ENCODE measurements around the gene KRT13. TPM values are rescaled to one million over a fixed set of nuclear protein-coding genes. Genes with fewer than 3 reads are reported as not detected.

Gene KRT13
- total and polyA plus RNA-seq, 12 donors: 0.54 to 20.0 (median 3.5) TPM; not detected in 7

- Histone ChIP-seq H3K36me3 (replicated peaks in 1 of 2) (no peaks in the 10 kb centered on the region), H3K27me3 (peaks cover 20% of the 10 kb centered on the region), H3K4me3 (peak overlapping the region in 1 of 4 donors; percentile 25), H3K27ac (peak overlapping the region in 2 of 5 donors; percentile 45 to 82), H3K4me1 (replicated peaks in 1 of 2) (peaks cover 5 to 25% of the 10 kb centered on the region in 2 donors), H3K9me3 (replicated peaks in 1 of 3) (no peaks in the 10 kb centered on the region)
- peak in 1 of 7 donors; percentile 70 for DNase-seq
- WGBS, 4 donors: 13 to 23% (median 18%) methylated on average over 34 to 62 of the region's 62 CpGs
- intact Hi-C loops (cut with DNase I): no loop called here
- TF ChIP-seq CTCF (IDR thresholded peaks at IDR 0.05) (no peak), POLR2A (IDR thresholded peaks at IDR 0.05) (no peak)
These were observed 21.9 kb upstream of the KRT13 start for GRCh38 chr17:41527063-41528023.

GRCh38 chr17:41524261-41524660 lies 18.8 kb upstream of the KRT13 start:
- Histone ChIP-seq H3K36me3 (replicated peaks in 1 of 2) (no peaks in the 10 kb centered on the region), H3K27ac (no peak overlapping the region), H3K4me1 (replicated peaks in 1 of 2) (peaks cover 0 to 8% of the 10 kb centered on the region in 2 donors), H3K9me3 (replicated peaks in 1 of 3) (no peaks in the 10 kb centered on the region), H3K4me3 (no peak overlapping the region), H3K27me3 (peaks cover 20% of the 10 kb centered on the region)
- WGBS, 4 donors: 91 to 95% (median 93%) methylated on average over 11 of the region's 11 CpGs; no CpG with 5 or more reads in 1 of the 4 donors
- DNase-seq: no peak
- intact Hi-C loops (cut with DNase I): no loop called here
- TF ChIP-seq CTCF (IDR thresholded peaks at IDR 0.05) (no peak), POLR2A (IDR thresholded peaks at IDR 0.05) (no peak)

- 78 to 83% (median 81%) methylated on average over 14 to 19 of the region's 19 CpGs for WGBS, 4 donors
- H3K36me3 ChIP-seq (replicated peaks in 1 of 2): no peaks in the 10 kb centered on the region
- peaks cover 0 to 8% of the 10 kb centered on the region in 2 donors for H3K4me1 ChIP-seq (replicated peaks in 1 of 2)
- H3K27me3 ChIP-seq: peaks cover 19% of the 10 kb centered on the region
- intact Hi-C loops (cut with DNase I): no loop called here
- no peaks in the 10 kb centered on the region for H3K9me3 ChIP-seq (replicated peaks in 1 of 3)
- DNase-seq: no peak
- H3K27ac ChIP-seq: no peak overlapping the region
- no peak overlapping the region for H3K4me3 ChIP-seq
- TF ChIP-seq POLR2A (IDR thresholded peaks at IDR 0.05) (no peak), CTCF (IDR thresholded peaks at IDR 0.05) (no peak)
These were observed 18.4 kb upstream of the KRT13 start for GRCh38 chr17:41523787-41524186.

- Histone ChIP-seq H3K9me3 (replicated peaks in 1 of 3) (no peaks in the 10 kb centered on the region), H3K27me3 (peaks cover 14% of the 10 kb centered on the region), H3K27ac (no peak overlapping the region), H3K36me3 (replicated peaks in 1 of 2) (no peaks in the 10 kb centered on the region), H3K4me1 (replicated peaks in 1 of 2) (peaks cover 0 to 8% of the 10 kb centered on the region in 2 donors), H3K4me3 (no peak overlapping the region)
- 66 to 77% (median 72%) methylated on average over 4 of the region's 4 CpGs for WGBS, 4 donors
- intact Hi-C loops (cut with DNase I): no loop called here
- TF ChIP-seq CTCF (IDR thresholded peaks at IDR 0.05) (no peak), POLR2A (IDR thresholded peaks at IDR 0.05) (no peak)
- DNase-seq: no peak
These were observed 17.8 kb upstream of the KRT13 start for GRCh38 chr17:41523225-41523593.
